ENCODE measurements around the gene SPSB3. TPM values are rescaled to one million over a fixed set of nuclear protein-coding genes. Genes with fewer than 3 reads are reported as not detected.
A peak's percentile ranks its signal among the peaks of the same experiment; 100 is the strongest.

The SPSB3 gene
- total RNA-seq, 1 donor from 2014 or later = 52.9 TPM

GRCh38 chr16:1790261-1790610 lies 7.9 kb upstream of the SPSB3 start:
- no peaks in the 10 kb centered on the region for H3K9me3 Mint-ChIP-seq (ENCODE audit: unreplicated experiment)
- H3K36me3 Mint-ChIP-seq (ENCODE audit: low read depth, unreplicated experiment) = peaks cover 3% of the 10 kb centered on the region
- DNase-seq (ENCODE audit: low spot score) = no peak
- no peaks in the 10 kb centered on the region for H3K27me3 Mint-ChIP-seq (ENCODE audit: unreplicated experiment)
- no peak overlapping the region for H3K4me3 Mint-ChIP-seq (ENCODE audit: unreplicated experiment)
- no peaks in the 10 kb centered on the region for H3K4me1 Mint-ChIP-seq (ENCODE audit: unreplicated experiment)
- TF ChIP-seq CTCF (IDR thresholded peaks at IDR 0.05; ENCODE audit: unreplicated experiment) = no peak
- H3K27ac Mint-ChIP-seq (ENCODE audit: unreplicated experiment) = no peak overlapping the region

DNA sequence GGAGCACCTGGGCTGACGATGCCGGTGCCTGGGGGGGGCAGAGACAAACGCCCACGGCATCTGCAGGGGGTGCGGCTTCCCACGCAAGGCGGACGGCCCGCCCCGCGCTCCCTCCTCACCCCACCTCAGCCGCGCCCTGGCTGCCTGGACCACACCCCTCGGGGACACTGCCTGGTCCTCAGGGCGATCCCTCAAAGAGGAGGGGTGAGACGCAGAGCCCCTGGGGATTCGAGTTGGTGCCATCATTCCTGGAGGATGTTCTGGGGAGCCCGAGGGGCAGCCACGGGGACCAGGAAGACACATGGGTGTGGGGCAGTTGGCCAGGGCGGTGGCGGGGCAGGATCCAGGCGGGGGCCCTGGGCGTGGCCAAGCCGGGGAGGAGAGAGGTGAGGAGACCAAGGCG lies 7.3 kb upstream of the SPSB3 start:
- H3K36me3 Mint-ChIP-seq (ENCODE audit: low read depth, unreplicated experiment) = peaks cover 3% of the 10 kb centered on the region
- no peak overlapping the region for H3K27ac Mint-ChIP-seq (ENCODE audit: unreplicated experiment)
- H3K9me3 Mint-ChIP-seq (ENCODE audit: unreplicated experiment) = no peaks in the 10 kb centered on the region
- no peaks in the 10 kb centered on the region for H3K27me3 Mint-ChIP-seq (ENCODE audit: unreplicated experiment)
- no peak for DNase-seq (ENCODE audit: low spot score)
- no peak overlapping the region for H3K4me3 Mint-ChIP-seq (ENCODE audit: unreplicated experiment)
- H3K4me1 Mint-ChIP-seq (ENCODE audit: unreplicated experiment) = no peaks in the 10 kb centered on the region
- no peak for TF ChIP-seq CTCF (IDR thresholded peaks at IDR 0.05; ENCODE audit: unreplicated experiment)

GRCh38 chr16:1788708-1789100 lies 6.3 kb upstream of the SPSB3 start:
- Mint-ChIP-seq H3K36me3 (ENCODE audit: low read depth, unreplicated experiment) (peaks cover 3% of the 10 kb centered on the region), H3K4me3 (ENCODE audit: unreplicated experiment) (peak overlapping the region; percentile 42)

DNA sequence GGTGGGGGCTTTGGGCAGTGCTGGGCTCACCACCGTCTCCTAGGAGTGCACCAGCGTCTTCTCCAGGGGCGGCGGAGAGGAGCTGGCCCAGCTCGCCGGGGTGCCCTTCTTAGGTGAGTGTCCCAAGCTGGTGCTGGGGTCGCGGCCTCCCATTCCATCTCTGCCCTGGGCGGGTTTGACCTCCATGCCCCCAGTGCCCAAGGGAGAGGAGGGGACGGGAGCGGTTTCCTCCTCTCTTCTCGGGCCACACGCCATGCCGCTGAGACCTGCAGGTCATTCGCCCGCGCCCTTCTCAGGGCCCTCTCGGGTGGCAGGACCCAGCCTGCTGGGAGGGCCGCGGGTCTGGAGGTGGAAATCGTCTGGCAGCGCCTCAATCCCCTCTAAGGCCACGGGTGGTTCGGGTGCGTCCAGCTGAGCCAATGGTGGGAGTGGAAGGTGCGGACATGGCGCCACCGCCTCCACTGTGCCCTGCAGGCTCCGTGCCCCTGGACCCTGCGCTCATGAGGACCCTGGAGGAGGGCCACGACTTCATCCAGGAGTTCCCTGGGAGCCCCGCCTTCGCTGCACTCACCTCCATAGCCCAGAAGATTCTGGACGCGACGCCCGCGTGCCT lies 5.8 kb upstream of the SPSB3 start:
- Mint-ChIP-seq H3K27ac (ENCODE audit: unreplicated experiment) (no peak overlapping the region), H3K36me3 (ENCODE audit: low read depth, unreplicated experiment) (peaks cover 3% of the 10 kb centered on the region), H3K9me3 (ENCODE audit: unreplicated experiment) (no peaks in the 10 kb centered on the region), H3K27me3 (ENCODE audit: unreplicated experiment) (no peaks in the 10 kb centered on the region), H3K4me1 (ENCODE audit: unreplicated experiment) (peaks cover 3% of the 10 kb centered on the region), H3K4me3 (ENCODE audit: unreplicated experiment) (no peak overlapping the region)
- no peak for DNase-seq (ENCODE audit: low spot score)
- TF ChIP-seq CTCF (IDR thresholded peaks at IDR 0.05; ENCODE audit: unreplicated experiment) = no peak

More at GRCh38 chr16:1788708-1789100, 6.3 kb upstream of the SPSB3 start:
- H3K27ac Mint-ChIP-seq (ENCODE audit: unreplicated experiment) = no peak overlapping the region
- H3K9me3 Mint-ChIP-seq (ENCODE audit: unreplicated experiment) = no peaks in the 10 kb centered on the region
- peak; percentile 2 for DNase-seq (ENCODE audit: low spot score)
- no peak for TF ChIP-seq CTCF (IDR thresholded peaks at IDR 0.05; ENCODE audit: unreplicated experiment)
- no peaks in the 10 kb centered on the region for H3K4me1 Mint-ChIP-seq (ENCODE audit: unreplicated experiment)
- no peaks in the 10 kb centered on the region for H3K27me3 Mint-ChIP-seq (ENCODE audit: unreplicated experiment)

GRCh38 chr16:1787322-1788094 lies 5.1 kb upstream of the SPSB3 start:
- no peak for TF ChIP-seq CTCF (IDR thresholded peaks at IDR 0.05; ENCODE audit: unreplicated experiment)
- no peak for DNase-seq (ENCODE audit: low spot score)
- Mint-ChIP-seq H3K36me3 (ENCODE audit: low read depth, unreplicated experiment) (peaks cover 3% of the 10 kb centered on the region), H3K9me3 (ENCODE audit: unreplicated experiment) (no peaks in the 10 kb centered on the region), H3K27me3 (ENCODE audit: unreplicated experiment) (peaks cover 3% of the 10 kb centered on the region), H3K4me1 (ENCODE audit: unreplicated experiment) (peaks cover 4% of the 10 kb centered on the region), H3K4me3 (ENCODE audit: unreplicated experiment) (no peak overlapping the region), H3K27ac (ENCODE audit: unreplicated experiment) (no peak overlapping the region)

Data from endothelial cell (in vitro differentiated cells).